ENCODE results near the gene BTN3A1. TPM values are rescaled to one million over a fixed set of nuclear protein-coding genes. Genes with fewer than 3 reads are reported as not detected.
"Not testable (repeated sequence)": the region's sequence is repeated elsewhere in the genome, so short reads cannot be mapped to it uniquely, and the experiment has no call there.

Gene BTN3A1
- total RNA-seq, 1 donor from 2014 or later, result 100.0 TPM

GRCh38 chr6:26438000-26438399, 35.9 kb downstream of the BTN3A1 start:
- intact Hi-C loops (cut with micrococcal nuclease), result no loop called here

GRCh38 chr6:26439151-26440125, 37.4 kb downstream of the BTN3A1 start:
- intact Hi-C loops (cut with micrococcal nuclease), result loop anchor here (1.0 kb wide), 9 partner anchors 18 to 168 kb away; partner anchors contain the start of genes BTN2A1, BTN2A2, BTN3A1 and BTN3A2

- intact Hi-C loops (cut with micrococcal nuclease), result loop anchor here (1.0 kb wide), 9 partner anchors 16 to 170 kb away; partner anchors contain the start of genes BTN2A1, BTN2A2, BTN3A1 and BTN3A2
Measured at GRCh38 chr6:26440977-26441358, 38.9 kb downstream of the BTN3A1 start.

GRCh38 chr6:26441977-26442376, 39.9 kb downstream of the BTN3A1 start:
- intact Hi-C loops (cut with micrococcal nuclease), result no loop called here

- intact Hi-C loops (cut with micrococcal nuclease), result no loop called here
Measured at GRCh38 chr6:26445934-26446667, 44.0 kb downstream of the BTN3A1 start.

- intact Hi-C loops (cut with micrococcal nuclease), result no loop called here
Measured at GRCh38 chr6:26447257-26447656, 45.2 kb downstream of the BTN3A1 start.

- intact Hi-C loops (cut with micrococcal nuclease), result no loop called here
Measured at GRCh38 chr6:26450240-26450639, 48.2 kb downstream of the BTN3A1 start.

- intact Hi-C loops (cut with micrococcal nuclease), result no loop called here
Measured at GRCh38 chr6:26452631-26453235, 50.7 kb downstream of the BTN3A1 start.

- intact Hi-C loops (cut with micrococcal nuclease), result loop anchor here (5.0 kb wide), 1 partner anchor 72 kb away; the partner anchor contains the start of gene BTN2A2
Measured at GRCh38 chr6:26454631-26455030, 52.6 kb downstream of the BTN3A1 start.

- intact Hi-C loops (cut with micrococcal nuclease), result loop anchor here (5.0 kb wide), 1 partner anchor 73 kb away; the partner anchor contains the start of gene BTN2A2
Measured at GRCh38 chr6:26455357-26455970, 53.4 kb downstream of the BTN3A1 start.

GRCh38 chr6:26457264-26457805, 55.3 kb downstream of the BTN3A1 start:
- intact Hi-C loops (cut with micrococcal nuclease), result loop anchor here (1.0 to 5.0 kb wide), 11 partner anchors 16 to 139 kb away; partner anchors contain the start of genes ABT1, BTN2A2, BTN3A1 and BTN3A2

GRCh38 chr6:26457806-26458688, 56.0 kb downstream of the BTN3A1 start, which contains the start of gene BTN2A1:
Gene BTN2A1, plus strand, starts transcription at chr6:26457955. Its CDS starts 682 bp downstream, at chr6:26458637.
- intact Hi-C loops (cut with micrococcal nuclease), result loop anchor here (1.0 to 5.0 kb wide), 12 partner anchors 15 to 138 kb away; partner anchors contain the start of genes ABT1, BTN2A2, BTN3A1 and BTN3A2

- intact Hi-C loops (cut with micrococcal nuclease), result loop anchor here (5.0 kb wide), 1 partner anchor 77 kb away; the partner anchor contains the start of gene BTN2A2
Measured at GRCh38 chr6:26459023-26459810, 57.1 kb downstream of the BTN3A1 start.

- intact Hi-C loops (cut with micrococcal nuclease), result not testable (repeated sequence)
Measured at GRCh38 chr6:26461353-26461752, 59.3 kb downstream of the BTN3A1 start.

GRCh38 chr6:26464014-26464413, 61.9 kb downstream of the BTN3A1 start:
- intact Hi-C loops (cut with micrococcal nuclease), result no loop called here

- intact Hi-C loops (cut with micrococcal nuclease), result no loop called here
Measured at GRCh38 chr6:26464416-26465131, 62.5 kb downstream of the BTN3A1 start.

Data from T-helper 1 cell treated with Interleukin-12 subunit alpha and Interleukin-12 subunit beta and Interleukin-4 antibody, amounts not matched to agents 30 ng/mL and 1 ng/mL, for 36 hours (primary cell).